Measurements from ENCODE around the gene UNKL. TPM values are rescaled to one million over a fixed set of nuclear protein-coding genes. Genes with fewer than 3 reads are reported as not detected.
"Not testable (repeated sequence)": the region's sequence is repeated elsewhere in the genome, so short reads cannot be mapped to it uniquely, and the experiment has no call there.

Gene UNKL
- total RNA-seq, 1 donor from 2014 or later: 19.9 TPM

GRCh38 chr16:1444730-1445517 lies 30.4 kb upstream of the UNKL start:
- ATAC-seq (no peak), DNase-seq (no peak)
- Histone ChIP-seq H3K4me1 (no peaks in the 10 kb centered on the region), H3K27ac (no peak overlapping the region), H3K4me3 (no peak overlapping the region), H3K9me3 (no peaks in the 10 kb centered on the region), H3K27me3 (no peaks in the 10 kb centered on the region), H3K36me3 (peaks cover 22% of the 10 kb centered on the region)
- no peak for TF ChIP-seq CTCF (IDR thresholded peaks at IDR 0.05)
- intact Hi-C loops (cut with DNase I): no loop called here

GRCh38 chr16:1443980-1444729 lies 29.7 kb upstream of the UNKL start, which contains the start of gene CCDC154:
TSS of gene CCDC154 (minus strand) at chr16:1444556. CDS start at chr16:1444322, 234 bp downstream.
- Histone ChIP-seq H3K4me3 (no peak within 1 kb of the TSS), H3K9me3 (no peaks in the 10 kb centered on the region), H3K27ac (no peak within 1 kb of the TSS), H3K27me3 (no peaks in the 10 kb centered on the region), H3K36me3 (peaks cover 15% of the 10 kb centered on the region), H3K4me1 (no peaks in the 10 kb centered on the region)
- ATAC-seq (no peak), DNase-seq (no peak)
- intact Hi-C loops (cut with DNase I): no loop called here
- TF ChIP-seq CTCF (IDR thresholded peaks at IDR 0.05): no peak

- no peak for DNase-seq
- Histone ChIP-seq H3K4me1 (no peaks in the 10 kb centered on the region), H3K4me3 (no peak overlapping the region), H3K36me3 (peaks cover 14% of the 10 kb centered on the region), H3K27ac (no peak overlapping the region), H3K27me3 (no peaks in the 10 kb centered on the region), H3K9me3 (no peaks in the 10 kb centered on the region)
- TF ChIP-seq CTCF (IDR thresholded peaks at IDR 0.05): no peak
- no peak for ATAC-seq
- intact Hi-C loops (cut with DNase I): no loop called here
Observed at GRCh38 chr16:1443403-1443973, 29.0 kb upstream of the UNKL start.

GRCh38 chr16:1442697-1443096 lies 28.2 kb upstream of the UNKL start:
- Histone ChIP-seq H3K36me3 (peaks cover 6% of the 10 kb centered on the region), H3K9me3 (no peaks in the 10 kb centered on the region), H3K27me3 (no peaks in the 10 kb centered on the region), H3K4me1 (no peaks in the 10 kb centered on the region), H3K4me3 (no peak overlapping the region), H3K27ac (no peak overlapping the region)
- ATAC-seq (no peak), DNase-seq (no peak)
- intact Hi-C loops (cut with DNase I): no loop called here
- no peak for TF ChIP-seq CTCF (IDR thresholded peaks at IDR 0.05)

GRCh38 chr16:1441391-1441829 lies 26.9 kb upstream of the UNKL start:
- ATAC-seq: no peak
- no peak for TF ChIP-seq CTCF (IDR thresholded peaks at IDR 0.05)
- Histone ChIP-seq H3K27me3 (no peaks in the 10 kb centered on the region), H3K9me3 (no peaks in the 10 kb centered on the region), H3K4me3 (no peak overlapping the region), H3K36me3 (peaks cover 6% of the 10 kb centered on the region), H3K4me1 (no peaks in the 10 kb centered on the region), H3K27ac (no peak overlapping the region)
- DNase-seq: no peak
- intact Hi-C loops (cut with DNase I): no loop called here

GRCh38 chr16:1439699-1440074 lies 25.2 kb upstream of the UNKL start:
- H3K4me1 ChIP-seq; H3K4me3 ChIP-seq; intact Hi-C loops (cut with DNase I); H3K9me3 ChIP-seq; H3K27me3 ChIP-seq; H3K27ac ChIP-seq; ATAC-seq; DNase-seq; H3K36me3 ChIP-seq: not testable (repeated sequence)
